ENCODE measurements around the gene BEST3. TPM values are rescaled to one million over a fixed set of nuclear protein-coding genes. Genes with fewer than 3 reads are reported as not detected.

Gene BEST3
- total RNA-seq, 1 experiment from 2014 or later: not detected

DNA sequence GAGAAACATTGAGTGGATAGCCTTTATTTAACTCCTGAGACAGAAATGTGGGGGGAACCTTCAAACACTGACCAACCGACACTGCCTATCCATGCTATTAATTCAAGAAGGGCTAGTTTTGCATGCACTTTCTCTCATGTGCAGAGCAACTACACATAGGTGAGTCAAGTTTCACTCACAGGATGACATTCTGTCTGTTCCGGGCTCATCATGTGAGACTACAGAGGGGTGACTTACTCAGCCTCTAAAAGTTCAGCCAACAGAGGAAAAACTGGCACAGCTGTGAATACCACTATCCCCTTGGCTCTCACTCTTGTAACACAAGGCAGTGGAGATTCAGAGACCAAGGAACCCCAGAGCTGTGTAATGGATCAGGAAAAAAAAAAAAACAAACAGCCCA lies 13.3 kb downstream of the BEST3 start:
- TF ChIP-seq, protein P1, sequence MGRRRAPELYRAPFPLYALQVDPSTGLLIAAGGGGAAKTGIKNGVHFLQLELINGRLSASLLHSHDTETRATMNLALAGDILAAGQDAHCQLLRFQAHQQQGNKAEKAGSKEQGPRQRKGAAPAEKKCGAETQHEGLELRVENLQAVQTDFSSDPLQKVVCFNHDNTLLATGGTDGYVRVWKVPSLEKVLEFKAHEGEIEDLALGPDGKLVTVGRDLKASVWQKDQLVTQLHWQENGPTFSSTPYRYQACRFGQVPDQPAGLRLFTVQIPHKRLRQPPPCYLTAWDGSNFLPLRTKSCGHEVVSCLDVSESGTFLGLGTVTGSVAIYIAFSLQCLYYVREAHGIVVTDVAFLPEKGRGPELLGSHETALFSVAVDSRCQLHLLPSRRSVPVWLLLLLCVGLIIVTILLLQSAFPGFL (CRISPR knock-in tag; IDR thresholded peaks at IDR 0.05; ENCODE audit: borderline replicate concordance): no peak
- TF ChIP-seq, protein P2, sequence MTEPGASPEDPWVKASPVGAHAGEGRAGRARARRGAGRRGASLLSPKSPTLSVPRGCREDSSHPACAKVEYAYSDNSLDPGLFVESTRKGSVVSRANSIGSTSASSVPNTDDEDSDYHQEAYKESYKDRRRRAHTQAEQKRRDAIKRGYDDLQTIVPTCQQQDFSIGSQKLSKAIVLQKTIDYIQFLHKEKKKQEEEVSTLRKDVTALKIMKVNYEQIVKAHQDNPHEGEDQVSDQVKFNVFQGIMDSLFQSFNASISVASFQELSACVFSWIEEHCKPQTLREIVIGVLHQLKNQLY (CRISPR knock-in tag; IDR thresholded peaks at IDR 0.05): no peak
- TF ChIP-seq, protein P3, sequence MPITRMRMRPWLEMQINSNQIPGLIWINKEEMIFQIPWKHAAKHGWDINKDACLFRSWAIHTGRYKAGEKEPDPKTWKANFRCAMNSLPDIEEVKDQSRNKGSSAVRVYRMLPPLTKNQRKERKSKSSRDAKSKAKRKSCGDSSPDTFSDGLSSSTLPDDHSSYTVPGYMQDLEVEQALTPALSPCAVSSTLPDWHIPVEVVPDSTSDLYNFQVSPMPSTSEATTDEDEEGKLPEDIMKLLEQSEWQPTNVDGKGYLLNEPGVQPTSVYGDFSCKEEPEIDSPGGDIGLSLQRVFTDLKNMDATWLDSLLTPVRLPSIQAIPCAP (CRISPR knock-in tag; IDR thresholded peaks at IDR 0.05): no peak
- TF ChIP-seq, protein P4, sequence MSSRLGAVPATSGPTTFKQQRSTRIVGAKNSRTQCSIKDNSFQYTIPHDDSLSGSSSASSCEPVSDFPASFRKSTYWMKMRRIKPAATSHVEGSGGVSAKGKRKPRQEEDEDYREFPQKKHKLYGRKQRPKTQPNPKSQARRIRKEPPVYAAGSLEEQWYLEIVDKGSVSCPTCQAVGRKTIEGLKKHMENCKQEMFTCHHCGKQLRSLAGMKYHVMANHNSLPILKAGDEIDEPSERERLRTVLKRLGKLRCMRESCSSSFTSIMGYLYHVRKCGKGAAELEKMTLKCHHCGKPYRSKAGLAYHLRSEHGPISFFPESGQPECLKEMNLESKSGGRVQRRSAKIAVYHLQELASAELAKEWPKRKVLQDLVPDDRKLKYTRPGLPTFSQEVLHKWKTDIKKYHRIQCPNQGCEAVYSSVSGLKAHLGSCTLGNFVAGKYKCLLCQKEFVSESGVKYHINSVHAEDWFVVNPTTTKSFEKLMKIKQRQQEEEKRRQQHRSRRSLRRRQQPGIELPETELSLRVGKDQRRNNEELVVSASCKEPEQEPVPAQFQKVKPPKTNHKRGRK (CRISPR knock-in tag; IDR thresholded peaks at IDR 0.05; ENCODE audit: borderline replicate concordance): no peak
- TF ChIP-seq TCF7 (CRISPR knock-in tag; IDR thresholded peaks at IDR 0.05; ENCODE audit: low read depth): no peak
- TF ChIP-seq GTF2I (CRISPR knock-in tag; conservative IDR thresholded peaks at IDR 0.05): no peak
- TF ChIP-seq ZNF317 (CRISPR knock-in tag; IDR thresholded peaks at IDR 0.05; ENCODE audit: borderline replicate concordance, low read depth): no peak
- no peak for TF ChIP-seq OVOL2 (CRISPR knock-in tag; IDR thresholded peaks at IDR 0.05; ENCODE audit: borderline replicate concordance)
- TF ChIP-seq, protein P5, sequence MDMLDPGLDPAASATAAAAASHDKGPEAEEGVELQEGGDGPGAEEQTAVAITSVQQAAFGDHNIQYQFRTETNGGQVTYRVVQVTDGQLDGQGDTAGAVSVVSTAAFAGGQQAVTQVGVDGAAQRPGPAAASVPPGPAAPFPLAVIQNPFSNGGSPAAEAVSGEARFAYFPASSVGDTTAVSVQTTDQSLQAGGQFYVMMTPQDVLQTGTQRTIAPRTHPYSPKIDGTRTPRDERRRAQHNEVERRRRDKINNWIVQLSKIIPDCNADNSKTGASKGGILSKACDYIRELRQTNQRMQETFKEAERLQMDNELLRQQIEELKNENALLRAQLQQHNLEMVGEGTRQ (CRISPR knock-in tag; IDR thresholded peaks at IDR 0.05): no peak
- TF ChIP-seq, protein P6, sequence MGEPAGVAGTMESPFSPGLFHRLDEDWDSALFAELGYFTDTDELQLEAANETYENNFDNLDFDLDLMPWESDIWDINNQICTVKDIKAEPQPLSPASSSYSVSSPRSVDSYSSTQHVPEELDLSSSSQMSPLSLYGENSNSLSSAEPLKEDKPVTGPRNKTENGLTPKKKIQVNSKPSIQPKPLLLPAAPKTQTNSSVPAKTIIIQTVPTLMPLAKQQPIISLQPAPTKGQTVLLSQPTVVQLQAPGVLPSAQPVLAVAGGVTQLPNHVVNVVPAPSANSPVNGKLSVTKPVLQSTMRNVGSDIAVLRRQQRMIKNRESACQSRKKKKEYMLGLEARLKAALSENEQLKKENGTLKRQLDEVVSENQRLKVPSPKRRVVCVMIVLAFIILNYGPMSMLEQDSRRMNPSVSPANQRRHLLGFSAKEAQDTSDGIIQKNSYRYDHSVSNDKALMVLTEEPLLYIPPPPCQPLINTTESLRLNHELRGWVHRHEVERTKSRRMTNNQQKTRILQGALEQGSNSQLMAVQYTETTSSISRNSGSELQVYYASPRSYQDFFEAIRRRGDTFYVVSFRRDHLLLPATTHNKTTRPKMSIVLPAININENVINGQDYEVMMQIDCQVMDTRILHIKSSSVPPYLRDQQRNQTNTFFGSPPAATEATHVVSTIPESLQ (CRISPR knock-in tag; IDR thresholded peaks at IDR 0.05): no peak
- no peak for TF ChIP-seq SMAD4 (CRISPR knock-in tag; IDR thresholded peaks at IDR 0.05)
- TF ChIP-seq ESRRA (CRISPR knock-in tag; IDR thresholded peaks at IDR 0.05; ENCODE audit: borderline replicate concordance): no peak
- no peak for TF ChIP-seq SP1 (CRISPR knock-in tag; conservative IDR thresholded peaks at IDR 0.05)
- TF ChIP-seq SOX15 (CRISPR knock-in tag; IDR thresholded peaks at IDR 0.05): no peak
- TF ChIP-seq, protein P7, sequence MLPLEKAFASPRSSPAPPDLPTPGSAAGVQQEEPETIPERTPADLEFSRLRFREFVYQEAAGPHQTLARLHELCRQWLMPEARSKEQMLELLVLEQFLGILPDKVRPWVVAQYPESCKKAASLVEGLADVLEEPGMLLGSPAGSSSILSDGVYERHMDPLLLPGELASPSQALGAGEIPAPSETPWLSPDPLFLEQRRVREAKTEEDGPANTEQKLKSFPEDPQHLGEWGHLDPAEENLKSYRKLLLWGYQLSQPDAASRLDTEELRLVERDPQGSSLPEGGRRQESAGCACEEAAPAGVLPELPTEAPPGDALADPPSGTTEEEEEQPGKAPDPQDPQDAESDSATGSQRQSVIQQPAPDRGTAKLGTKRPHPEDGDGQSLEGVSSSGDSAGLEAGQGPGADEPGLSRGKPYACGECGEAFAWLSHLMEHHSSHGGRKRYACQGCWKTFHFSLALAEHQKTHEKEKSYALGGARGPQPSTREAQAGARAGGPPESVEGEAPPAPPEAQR (CRISPR knock-in tag; IDR thresholded peaks at IDR 0.05): no peak
- no peak for TF ChIP-seq JAZF1 (CRISPR knock-in tag; IDR thresholded peaks at IDR 0.05)
- no peak for TF ChIP-seq ELF4 (CRISPR knock-in tag; IDR thresholded peaks at IDR 0.05; ENCODE audit: low read depth)
- TF ChIP-seq, protein P8, sequence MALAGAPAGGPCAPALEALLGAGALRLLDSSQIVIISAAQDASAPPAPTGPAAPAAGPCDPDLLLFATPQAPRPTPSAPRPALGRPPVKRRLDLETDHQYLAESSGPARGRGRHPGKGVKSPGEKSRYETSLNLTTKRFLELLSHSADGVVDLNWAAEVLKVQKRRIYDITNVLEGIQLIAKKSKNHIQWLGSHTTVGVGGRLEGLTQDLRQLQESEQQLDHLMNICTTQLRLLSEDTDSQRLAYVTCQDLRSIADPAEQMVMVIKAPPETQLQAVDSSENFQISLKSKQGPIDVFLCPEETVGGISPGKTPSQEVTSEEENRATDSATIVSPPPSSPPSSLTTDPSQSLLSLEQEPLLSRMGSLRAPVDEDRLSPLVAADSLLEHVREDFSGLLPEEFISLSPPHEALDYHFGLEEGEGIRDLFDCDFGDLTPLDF (CRISPR knock-in tag; IDR thresholded peaks at IDR 0.05): no peak
- CTCF ChIA-PET: no interaction called here
- no peak for ATAC-seq

More for the DNA sequence above, 13.3 kb downstream of the BEST3 start:
- H3K36me3 Mint-ChIP-seq: no peaks in the 10 kb centered on the region
- H3K27ac Mint-ChIP-seq: no peak overlapping the region
- H3K4me3 Mint-ChIP-seq: no peak overlapping the region
- peaks cover 49% of the 10 kb centered on the region for H3K4me1 Mint-ChIP-seq
- no peaks in the 10 kb centered on the region for H3K9me3 Mint-ChIP-seq
- POLR2A ChIA-PET: no interaction called here
- H3K27me3 Mint-ChIP-seq (ENCODE audit: low read depth): no peaks in the 10 kb centered on the region
- DNase-seq (ENCODE audit: low spot score): no peak

Data from WTC11 (cell line).